Loucy (cell line): ENCODE data around the gene TMEM94.

Experiments
- H2AFZ ChIP-seq: fragments of 200-600 bp; sonication (generic); 2 replicates; pipeline ENCODE4 v1.6.0; 2016; ENCODE audit warnings: antibody characterized with exemption, mild to moderate bottlenecking, low read length, moderate library complexity
- H3F3A ChIP-seq: fragments of 200-600 bp; 2 replicates; pipeline ENCODE4 v1.6.0; 2016; ENCODE audit warnings: antibody characterized with exemption, low read depth, mild to moderate bottlenecking
- H3K27me3 ChIP-seq: fragments of 200-600 bp; sonication (generic); 2 replicates; pipeline ENCODE4 v1.6.1; 2014; ENCODE audit warnings: low read length, mild to moderate bottlenecking; ENCODE audit not compliant: insufficient read depth, poor library complexity, severe bottlenecking
- H3K36me3 ChIP-seq: fragments of 200-600 bp; sonication (generic); 2 replicates; pipeline ENCODE4 v1.6.1; 2016; ENCODE audit warnings: low read length; ENCODE audit not compliant: insufficient read depth
- H3K4me1 ChIP-seq: fragments of 200-600 bp; sonication (generic); 2 replicates; pipeline ENCODE4 v1.5.1; 2014; ENCODE audit warnings: low read length, mild to moderate bottlenecking; ENCODE audit not compliant: insufficient read depth, poor library complexity, severe bottlenecking
- H3K4me2 ChIP-seq: fragments of 200-600 bp; sonication (generic); 2 replicates; pipeline ENCODE4 v1.6.0; 2014; ENCODE audit warnings: antibody characterized with exemption, low read length, low read depth, mild to moderate bottlenecking; ENCODE audit not compliant: poor library complexity, severe bottlenecking
- H3K4me3 ChIP-seq: fragments of 200-600 bp; sonication (generic); 2 replicates; pipeline ENCODE4 v1.5.1; 2014; ENCODE audit warnings: low read length, mild to moderate bottlenecking, mixed read lengths; ENCODE audit not compliant: poor library complexity, severe bottlenecking
- H3K79me2 ChIP-seq: fragments of 200-600 bp; sonication (generic); 2 replicates; pipeline ENCODE4 v1.6.1; 2014; ENCODE audit warnings: low read length; ENCODE audit not compliant: insufficient read depth
- H3K9ac ChIP-seq: fragments of 200-600 bp; sonication (generic); 2 replicates; pipeline ENCODE4 v1.6.0; 2014; ENCODE audit warnings: mild to moderate bottlenecking, low read depth, low read length, moderate library complexity; ENCODE audit not compliant: poor library complexity, severe bottlenecking
- H3K9me2 ChIP-seq: fragments of 200-600 bp; sonication (generic); replicated peaks from 2 replicates; pipeline ENCODE4 v1.6.1; 2016; ENCODE audit warnings: low read depth, low read length, mixed read lengths
- H3K9me3 ChIP-seq: fragments of 200-600 bp; sonication (generic); 2 replicates; pipeline ENCODE4 v1.6.1; 2014; ENCODE audit warnings: mild to moderate bottlenecking, antibody characterized with exemption, low read length, low read depth; ENCODE audit not compliant: insufficient read depth
- H4K20me1 ChIP-seq: fragments of 200-600 bp; sonication (generic); 2 replicates; pipeline ENCODE4 v1.6.0; 2014; ENCODE audit warnings: antibody characterized with exemption, low read length, mild to moderate bottlenecking; ENCODE audit not compliant: insufficient read depth, poor library complexity, severe bottlenecking
- EZH2phosphoT487 ChIP-seq: fragments of 200-600 bp; IDR thresholded peaks from 2 replicates; pipeline ENCODE4 v1.6.1; 2018; ENCODE audit warnings: antibody characterized with exemption, mild to moderate bottlenecking, moderate library complexity, borderline replicate concordance
- TF ChIP-seq, protein P1 (sequence below): fragments of 200-600 bp; sonication (generic); conservative IDR thresholded peaks from 2 replicates; pipeline ENCODE4 v1.5.1; 2014; ENCODE audit warnings: mild to moderate bottlenecking, antibody characterized with exemption, low read length

Gene TMEM94

GRCh38 chr17:75502072-75502720, 45.8 kb downstream of the TMEM94 start:
- no peak overlapping the region for H3K4me2 ChIP-seq
- no peaks in the 10 kb centered on the region for H3K79me2 ChIP-seq
- peaks cover 4% of the 10 kb centered on the region; the same call in 1 of the 2 replicates for H3K36me3 ChIP-seq
- no peaks in the 10 kb centered on the region for H3K9me2 ChIP-seq
- H2AFZ ChIP-seq: no peak overlapping the region
- no peaks in the 10 kb centered on the region for H3F3A ChIP-seq
- no peaks in the 10 kb centered on the region for H4K20me1 ChIP-seq
- no peaks in the 10 kb centered on the region for H3K9me3 ChIP-seq
- H3K9ac ChIP-seq: no peak overlapping the region
- TF ChIP-seq, protein P1, sequence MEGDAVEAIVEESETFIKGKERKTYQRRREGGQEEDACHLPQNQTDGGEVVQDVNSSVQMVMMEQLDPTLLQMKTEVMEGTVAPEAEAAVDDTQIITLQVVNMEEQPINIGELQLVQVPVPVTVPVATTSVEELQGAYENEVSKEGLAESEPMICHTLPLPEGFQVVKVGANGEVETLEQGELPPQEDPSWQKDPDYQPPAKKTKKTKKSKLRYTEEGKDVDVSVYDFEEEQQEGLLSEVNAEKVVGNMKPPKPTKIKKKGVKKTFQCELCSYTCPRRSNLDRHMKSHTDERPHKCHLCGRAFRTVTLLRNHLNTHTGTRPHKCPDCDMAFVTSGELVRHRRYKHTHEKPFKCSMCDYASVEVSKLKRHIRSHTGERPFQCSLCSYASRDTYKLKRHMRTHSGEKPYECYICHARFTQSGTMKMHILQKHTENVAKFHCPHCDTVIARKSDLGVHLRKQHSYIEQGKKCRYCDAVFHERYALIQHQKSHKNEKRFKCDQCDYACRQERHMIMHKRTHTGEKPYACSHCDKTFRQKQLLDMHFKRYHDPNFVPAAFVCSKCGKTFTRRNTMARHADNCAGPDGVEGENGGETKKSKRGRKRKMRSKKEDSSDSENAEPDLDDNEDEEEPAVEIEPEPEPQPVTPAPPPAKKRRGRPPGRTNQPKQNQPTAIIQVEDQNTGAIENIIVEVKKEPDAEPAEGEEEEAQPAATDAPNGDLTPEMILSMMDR: no peak
- no peak for TF ChIP-seq EZH2phosphoT487
- no peaks in the 10 kb centered on the region for H3K4me1 ChIP-seq
- H3K27me3 ChIP-seq: no peaks in the 10 kb centered on the region
- no peak overlapping the region for H3K4me3 ChIP-seq

DNA sequence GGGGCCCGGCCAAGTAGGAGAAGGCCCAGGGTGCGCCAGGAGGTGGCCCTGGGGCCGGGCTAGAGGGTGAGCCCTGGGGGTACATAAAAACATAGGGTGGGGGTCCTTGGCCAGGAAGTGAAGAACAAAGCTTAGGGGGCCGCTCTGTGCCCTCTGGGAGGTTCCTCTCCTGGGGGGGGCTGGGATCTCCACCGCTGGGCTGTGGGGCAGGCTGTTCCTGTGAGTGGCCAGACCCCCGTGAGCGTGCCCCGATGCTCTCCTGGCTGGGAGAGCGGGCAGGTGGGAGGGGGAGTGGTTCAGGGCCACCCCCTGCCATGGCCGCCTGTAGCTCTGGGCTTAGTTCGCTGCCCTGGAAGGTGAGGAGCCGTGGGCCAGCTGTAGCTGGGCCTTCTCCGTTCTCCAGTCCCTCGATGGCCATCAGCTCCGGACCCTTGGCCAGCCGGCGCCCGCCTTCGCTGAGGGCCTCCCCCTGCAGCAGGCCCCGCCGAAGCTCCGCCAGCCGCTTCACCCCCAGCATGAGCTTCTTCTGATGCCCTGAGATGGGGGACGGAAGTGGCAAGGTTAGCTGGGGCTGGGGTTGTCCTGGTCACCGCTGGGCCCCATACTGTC, 46.4 kb downstream of the TMEM94 start:
- no peaks in the 10 kb centered on the region for H3F3A ChIP-seq
- H3K4me1 ChIP-seq: no peaks in the 10 kb centered on the region
- no peak for TF ChIP-seq EZH2phosphoT487
- TF ChIP-seq, protein P1: no peak
- no peak overlapping the region for H2AFZ ChIP-seq
- H3K79me2 ChIP-seq: no peaks in the 10 kb centered on the region
- H3K9ac ChIP-seq: no peak overlapping the region
- H3K9me3 ChIP-seq: no peaks in the 10 kb centered on the region
- H3K36me3 ChIP-seq: peaks cover 4% of the 10 kb centered on the region; the same call in 1 of the 2 replicates
- H4K20me1 ChIP-seq: no peaks in the 10 kb centered on the region
- H3K9me2 ChIP-seq: no peaks in the 10 kb centered on the region
- no peaks in the 10 kb centered on the region for H3K27me3 ChIP-seq
- H3K4me3 ChIP-seq: no peak overlapping the region
- no peak overlapping the region for H3K4me2 ChIP-seq

- Histone ChIP-seq H3K79me2 (no peaks in the 10 kb centered on the region), H3K9me3 (no peaks in the 10 kb centered on the region), H3F3A (no peaks in the 10 kb centered on the region), H2AFZ (no peak overlapping the region), H3K9me2 (no peaks in the 10 kb centered on the region), H3K27me3 (no peaks in the 10 kb centered on the region), H3K4me1 (no peaks in the 10 kb centered on the region), H3K4me3 (no peak overlapping the region), H3K9ac (no peak overlapping the region), H3K4me2 (no peak overlapping the region), H4K20me1 (no peaks in the 10 kb centered on the region), H3K36me3 (peaks cover 4% of the 10 kb centered on the region; the same call in 1 of the 2 replicates)
- TF ChIP-seq, protein P1: no peak
- no peak for TF ChIP-seq EZH2phosphoT487
Measured at GRCh38 chr17:75503337-75503950, 47.0 kb downstream of the TMEM94 start.
